Right forelimb (tissue), 1 donor: ENCODE measurements around the gene NFATC3.

Experiments
- DNase-seq: peaks from one replicate; pipeline ENCODE4 v3.0.0-alpha.2; 2018

NFATC3 gene

GRCh38 chr16:68085259-68086071 lies at the start of gene NFATC3:
Gene NFATC3, plus strand, starts transcription at chr16:68085370. Its CDS starts 312 bp downstream, at chr16:68085682.
- peak; percentile 99 for DNase-seq

- no peak for DNase-seq
Observed at GRCh38 chr16:68037841-68038597, 47.2 kb upstream of the NFATC3 start.

- peak; percentile 86 for DNase-seq
Observed at GRCh38 chr16:68040506-68041288, 44.5 kb upstream of the NFATC3 start.

- DNase-seq: no peak
Observed at GRCh38 chr16:68041783-68042182, 43.4 kb upstream of the NFATC3 start.

- no peak for DNase-seq
Observed at GRCh38 chr16:68046106-68046505, 39.1 kb upstream of the NFATC3 start.

- DNase-seq: no peak
Observed at GRCh38 chr16:68047987-68048386, 37.2 kb upstream of the NFATC3 start.

- DNase-seq: no peak
Observed at GRCh38 chr16:68049449-68049848, 35.7 kb upstream of the NFATC3 start.

- DNase-seq: no peak
Observed at GRCh38 chr16:68055395-68055794, 29.8 kb upstream of the NFATC3 start.

GRCh38 chr16:68059804-68060203 lies 25.4 kb upstream of the NFATC3 start:
- no peak for DNase-seq

- DNase-seq: no peak
Observed at GRCh38 chr16:68061396-68061795, 23.8 kb upstream of the NFATC3 start.

GRCh38 chr16:68062910-68063393 lies 22.2 kb upstream of the NFATC3 start:
- DNase-seq: no peak

GRCh38 chr16:68064791-68065365 lies 20.3 kb upstream of the NFATC3 start:
- no peak for DNase-seq

GRCh38 chr16:68065716-68066305 lies 19.4 kb upstream of the NFATC3 start:
- DNase-seq: no peak

- no peak for DNase-seq
Observed at GRCh38 chr16:68066763-68067162, 18.4 kb upstream of the NFATC3 start.

GRCh38 chr16:68068926-68069325 lies 16.2 kb upstream of the NFATC3 start:
- no peak for DNase-seq

GRCh38 chr16:68069511-68070248 lies 15.5 kb upstream of the NFATC3 start:
- peak; percentile 64 for DNase-seq

- DNase-seq: peak; percentile 23
Observed at GRCh38 chr16:68070249-68070730, 14.9 kb upstream of the NFATC3 start.

- peak; percentile 18 for DNase-seq
Observed at GRCh38 chr16:68070806-68071517, 14.2 kb upstream of the NFATC3 start.

- no peak for DNase-seq
Observed at GRCh38 chr16:68071518-68071901, 13.7 kb upstream of the NFATC3 start.

- peak; percentile 40 for DNase-seq
Observed at GRCh38 chr16:68072038-68072695, 13.0 kb upstream of the NFATC3 start.
